Neural cell (in vitro differentiated cells): ENCODE data around the gene RNF17.

Source experiments
- EP300 ChIP-seq: fragments of 450-650 bp; conservative IDR thresholded peaks from 2 replicates; pipeline ENCODE4 v1.6.1; 2014; ENCODE audit warnings: antibody characterized with exemption, mild to moderate bottlenecking, moderate library complexity; ENCODE audit not compliant: poor library complexity, severe bottlenecking
- EZH2 ChIP-seq: fragments of 200-600, 300-800 bp; shearing (Covaris generic), sonication (generic); IDR thresholded peaks from 2 replicates; pipeline ENCODE4 v1.6.1; 2014; ENCODE audit warnings: antibody characterized with exemption, low read length, borderline replicate concordance, mild to moderate bottlenecking; ENCODE audit not compliant: insufficient read depth, poor library complexity, severe bottlenecking
- MXI1 ChIP-seq: fragments of 450-650 bp; conservative IDR thresholded peaks from 2 replicates; pipeline ENCODE4 v1.6.1; 2014; ENCODE audit warnings: antibody characterized with exemption, mild to moderate bottlenecking; ENCODE audit not compliant: poor library complexity, severe bottlenecking
- RAD21 ChIP-seq: fragments of 450-650 bp; conservative IDR thresholded peaks from 2 replicates; pipeline ENCODE4 v1.6.1; 2014; ENCODE audit warnings: antibody characterized with exemption, mild to moderate bottlenecking, moderate library complexity
- TAF1 ChIP-seq: IDR thresholded peaks from 2 replicates; pipeline ENCODE4 v1.6.1; 2012; ENCODE audit warnings: low read depth
- TF ChIP-seq, protein P1 (sequence below): fragments of 450-650 bp; IDR thresholded peaks from 2 replicates; pipeline ENCODE4 v1.5.1; 2014; ENCODE audit warnings: antibody characterized with exemption, mild to moderate bottlenecking, moderate library complexity; ENCODE audit not compliant: poor library complexity, severe bottlenecking
- TF ChIP-seq, protein P2 (sequence below): IDR thresholded peaks from 2 replicates; pipeline ENCODE4 v1.6.1; 2012; ENCODE audit warnings: borderline replicate concordance

DNA sequence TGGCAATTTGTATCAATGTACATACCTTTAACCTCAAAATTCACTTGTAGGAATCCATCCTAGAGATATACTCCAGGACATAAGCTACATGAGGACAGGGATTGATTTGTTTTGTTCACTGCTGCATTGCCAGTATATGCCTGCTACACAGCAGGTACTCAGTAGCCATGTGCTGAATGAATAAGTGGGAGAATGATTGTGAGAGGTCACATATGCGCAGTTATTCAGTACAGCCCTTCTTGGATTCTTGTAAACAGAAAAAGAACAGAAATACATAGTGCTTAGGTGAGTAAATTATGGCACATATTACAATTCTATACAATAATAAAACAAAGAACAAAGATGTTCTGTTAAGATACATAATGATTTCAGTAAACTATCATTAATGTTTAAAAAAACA, 133.3 kb downstream of the RNF17 start:
- TF ChIP-seq, protein P1, sequence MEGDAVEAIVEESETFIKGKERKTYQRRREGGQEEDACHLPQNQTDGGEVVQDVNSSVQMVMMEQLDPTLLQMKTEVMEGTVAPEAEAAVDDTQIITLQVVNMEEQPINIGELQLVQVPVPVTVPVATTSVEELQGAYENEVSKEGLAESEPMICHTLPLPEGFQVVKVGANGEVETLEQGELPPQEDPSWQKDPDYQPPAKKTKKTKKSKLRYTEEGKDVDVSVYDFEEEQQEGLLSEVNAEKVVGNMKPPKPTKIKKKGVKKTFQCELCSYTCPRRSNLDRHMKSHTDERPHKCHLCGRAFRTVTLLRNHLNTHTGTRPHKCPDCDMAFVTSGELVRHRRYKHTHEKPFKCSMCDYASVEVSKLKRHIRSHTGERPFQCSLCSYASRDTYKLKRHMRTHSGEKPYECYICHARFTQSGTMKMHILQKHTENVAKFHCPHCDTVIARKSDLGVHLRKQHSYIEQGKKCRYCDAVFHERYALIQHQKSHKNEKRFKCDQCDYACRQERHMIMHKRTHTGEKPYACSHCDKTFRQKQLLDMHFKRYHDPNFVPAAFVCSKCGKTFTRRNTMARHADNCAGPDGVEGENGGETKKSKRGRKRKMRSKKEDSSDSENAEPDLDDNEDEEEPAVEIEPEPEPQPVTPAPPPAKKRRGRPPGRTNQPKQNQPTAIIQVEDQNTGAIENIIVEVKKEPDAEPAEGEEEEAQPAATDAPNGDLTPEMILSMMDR = no peak
- TF ChIP-seq EZH2 = no peak
- no peak for TF ChIP-seq TAF1
- TF ChIP-seq MXI1 = no peak
- TF ChIP-seq, protein P2, sequence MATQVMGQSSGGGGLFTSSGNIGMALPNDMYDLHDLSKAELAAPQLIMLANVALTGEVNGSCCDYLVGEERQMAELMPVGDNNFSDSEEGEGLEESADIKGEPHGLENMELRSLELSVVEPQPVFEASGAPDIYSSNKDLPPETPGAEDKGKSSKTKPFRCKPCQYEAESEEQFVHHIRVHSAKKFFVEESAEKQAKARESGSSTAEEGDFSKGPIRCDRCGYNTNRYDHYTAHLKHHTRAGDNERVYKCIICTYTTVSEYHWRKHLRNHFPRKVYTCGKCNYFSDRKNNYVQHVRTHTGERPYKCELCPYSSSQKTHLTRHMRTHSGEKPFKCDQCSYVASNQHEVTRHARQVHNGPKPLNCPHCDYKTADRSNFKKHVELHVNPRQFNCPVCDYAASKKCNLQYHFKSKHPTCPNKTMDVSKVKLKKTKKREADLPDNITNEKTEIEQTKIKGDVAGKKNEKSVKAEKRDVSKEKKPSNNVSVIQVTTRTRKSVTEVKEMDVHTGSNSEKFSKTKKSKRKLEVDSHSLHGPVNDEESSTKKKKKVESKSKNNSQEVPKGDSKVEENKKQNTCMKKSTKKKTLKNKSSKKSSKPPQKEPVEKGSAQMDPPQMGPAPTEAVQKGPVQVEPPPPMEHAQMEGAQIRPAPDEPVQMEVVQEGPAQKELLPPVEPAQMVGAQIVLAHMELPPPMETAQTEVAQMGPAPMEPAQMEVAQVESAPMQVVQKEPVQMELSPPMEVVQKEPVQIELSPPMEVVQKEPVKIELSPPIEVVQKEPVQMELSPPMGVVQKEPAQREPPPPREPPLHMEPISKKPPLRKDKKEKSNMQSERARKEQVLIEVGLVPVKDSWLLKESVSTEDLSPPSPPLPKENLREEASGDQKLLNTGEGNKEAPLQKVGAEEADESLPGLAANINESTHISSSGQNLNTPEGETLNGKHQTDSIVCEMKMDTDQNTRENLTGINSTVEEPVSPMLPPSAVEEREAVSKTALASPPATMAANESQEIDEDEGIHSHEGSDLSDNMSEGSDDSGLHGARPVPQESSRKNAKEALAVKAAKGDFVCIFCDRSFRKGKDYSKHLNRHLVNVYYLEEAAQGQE = no peak
- no peak for TF ChIP-seq EP300
- TF ChIP-seq RAD21 = no peak
